Ecto neural progenitor cell (in vitro differentiated cells): ENCODE results near the gene ENAH.

Experiments used
- DNase-seq: peaks from one replicate; pipeline ENCODE4 v3.0.0-alpha.2; 2018; ENCODE audit warnings: low spot score

ENAH gene

DNA sequence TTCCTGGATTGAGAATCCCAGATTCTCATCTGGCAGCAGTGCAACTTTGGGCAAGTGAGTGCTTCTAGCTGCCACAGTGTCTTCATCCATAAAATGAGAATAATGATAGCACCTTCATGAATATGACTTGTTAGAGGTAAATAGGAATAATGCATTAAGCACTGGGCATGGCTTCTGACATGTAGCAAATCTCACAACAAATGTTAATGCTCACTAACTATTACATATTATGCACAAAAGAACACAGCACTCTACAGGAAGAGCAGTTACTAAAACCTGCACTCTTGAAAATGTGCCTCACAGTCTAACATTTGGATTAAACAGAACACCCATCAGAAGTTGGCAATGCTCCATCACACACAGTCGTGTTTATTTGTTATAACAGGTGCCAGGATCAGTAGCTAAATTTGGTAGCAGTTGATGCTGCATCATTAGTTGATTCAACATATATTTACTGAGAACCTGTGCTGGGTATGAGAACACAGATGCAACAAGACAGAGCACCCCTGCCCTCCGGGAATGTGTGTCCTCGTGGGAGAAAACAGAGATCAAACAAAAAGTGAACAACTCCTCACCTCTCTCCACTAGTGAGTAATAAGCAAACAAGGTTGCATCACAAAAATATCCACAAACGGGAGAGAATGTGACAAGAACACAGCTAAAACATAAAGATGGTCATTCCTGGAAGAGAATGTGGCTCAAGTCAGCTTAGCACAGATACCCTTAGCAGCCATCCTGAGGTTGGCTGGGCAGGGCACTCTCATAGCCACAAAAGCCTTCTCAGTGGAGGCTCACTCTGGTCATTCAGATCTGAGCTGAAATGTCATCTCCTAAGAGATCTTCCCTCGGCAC, 198.9 kb downstream of the ENAH start:
- DNase-seq = no peak

DNA sequence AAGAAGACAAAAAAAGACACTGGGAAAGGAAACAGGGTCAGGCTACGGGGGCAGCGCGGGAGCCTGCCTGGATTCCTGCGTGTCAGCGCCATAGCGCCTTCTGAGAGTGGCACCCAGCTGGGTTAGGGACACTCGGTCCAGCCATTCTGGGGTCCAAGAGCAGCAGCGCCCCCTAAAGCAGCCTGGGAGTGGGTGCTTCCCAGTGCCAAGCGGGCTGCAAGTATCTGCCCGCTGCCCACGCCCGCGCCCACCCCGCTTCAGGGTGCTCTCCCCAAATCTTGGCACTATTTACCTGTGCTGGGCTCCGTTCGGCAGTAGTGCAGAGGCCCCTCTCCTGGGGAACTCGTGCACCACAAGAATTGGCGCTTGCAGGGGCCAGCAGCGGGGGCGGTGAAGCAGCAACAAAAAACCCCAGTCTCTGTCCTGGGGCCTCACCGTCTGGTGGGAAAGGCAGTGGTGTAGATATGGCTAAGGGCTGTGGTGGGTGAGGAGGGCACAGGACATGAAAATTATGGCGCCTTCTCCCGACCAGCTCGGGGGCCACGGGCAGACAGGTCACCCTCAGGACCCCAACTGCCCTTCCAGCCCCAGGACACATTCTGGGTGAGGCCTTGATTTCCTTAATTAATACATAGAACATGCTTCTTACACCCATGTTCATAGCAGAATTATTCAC, 200.9 kb downstream of the ENAH start:
- DNase-seq = no peak

DNA sequence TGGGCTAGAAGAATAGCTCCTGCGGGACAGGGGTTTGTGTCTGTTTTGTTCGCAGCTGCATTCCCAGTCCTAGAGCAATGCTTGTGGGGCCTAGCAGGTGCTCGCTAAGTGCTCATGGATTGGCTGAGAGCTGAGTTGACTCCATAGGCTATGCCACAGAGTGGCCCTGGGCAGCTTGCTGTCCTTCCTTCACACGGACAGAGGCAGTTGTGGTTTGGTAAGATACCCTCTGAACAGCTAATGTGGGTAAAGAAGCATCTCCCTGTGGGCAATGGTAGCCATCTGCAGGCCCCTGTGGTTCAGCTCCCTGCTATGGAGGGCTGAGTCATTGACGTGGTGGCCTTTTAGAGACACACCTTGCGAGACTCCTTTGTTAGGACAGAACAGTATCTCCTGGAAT, 201.6 kb downstream of the ENAH start:
- DNase-seq = no peak

DNA sequence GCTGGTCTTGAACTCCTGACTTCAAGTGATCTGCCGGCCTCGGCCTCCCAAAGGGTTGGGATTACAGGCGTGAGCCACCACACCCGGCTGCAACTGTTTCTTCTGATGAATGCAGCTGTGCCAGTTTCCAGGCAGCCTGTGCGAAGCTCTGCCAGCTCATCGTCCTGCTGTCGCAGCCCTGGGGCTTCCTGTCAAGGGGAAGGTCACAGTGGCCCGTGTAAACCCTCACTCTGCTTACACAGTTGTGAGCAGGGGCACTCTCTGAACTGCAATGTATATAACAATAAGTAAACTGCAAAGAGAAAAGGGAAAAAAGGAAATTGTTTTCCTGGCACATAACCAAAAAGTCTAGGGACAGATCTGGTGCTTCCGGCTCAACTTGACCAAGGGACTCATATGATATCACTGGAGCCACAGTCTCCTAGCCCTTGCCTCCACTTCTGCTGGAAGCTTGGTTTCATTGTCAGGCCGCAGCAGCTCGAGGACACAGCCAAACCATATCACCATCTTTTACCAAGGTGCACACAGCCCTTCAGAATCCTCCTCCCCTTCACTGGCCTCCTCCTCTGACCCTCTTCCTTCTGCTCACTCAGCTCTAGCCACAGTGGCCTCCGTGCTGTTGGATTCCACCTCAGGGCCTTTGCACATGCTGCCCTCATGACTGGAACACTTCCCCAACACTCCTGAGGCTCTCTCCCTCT, 202.3 kb downstream of the ENAH start:
- DNase-seq = no peak

DNA sequence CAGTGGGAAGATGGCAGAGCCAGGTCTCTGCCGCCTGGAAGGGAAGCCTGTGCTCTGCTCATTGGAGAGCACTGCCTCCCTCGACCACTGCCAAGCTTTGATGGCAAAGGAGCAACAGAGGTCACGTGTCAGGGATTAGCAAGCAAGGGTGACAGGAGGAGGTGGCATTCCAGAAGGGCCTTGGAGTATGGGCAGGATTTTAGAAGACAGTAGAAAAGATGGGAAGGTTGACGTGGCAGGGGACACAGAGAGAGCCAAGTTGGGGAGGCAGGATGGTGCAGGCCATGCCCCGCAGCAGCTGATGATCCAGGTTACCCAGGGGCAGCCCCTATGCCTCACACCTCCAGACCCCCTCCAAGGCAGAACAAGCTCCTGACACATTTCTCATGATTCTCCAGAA, 203.1 kb downstream of the ENAH start:
- no peak for DNase-seq

DNA sequence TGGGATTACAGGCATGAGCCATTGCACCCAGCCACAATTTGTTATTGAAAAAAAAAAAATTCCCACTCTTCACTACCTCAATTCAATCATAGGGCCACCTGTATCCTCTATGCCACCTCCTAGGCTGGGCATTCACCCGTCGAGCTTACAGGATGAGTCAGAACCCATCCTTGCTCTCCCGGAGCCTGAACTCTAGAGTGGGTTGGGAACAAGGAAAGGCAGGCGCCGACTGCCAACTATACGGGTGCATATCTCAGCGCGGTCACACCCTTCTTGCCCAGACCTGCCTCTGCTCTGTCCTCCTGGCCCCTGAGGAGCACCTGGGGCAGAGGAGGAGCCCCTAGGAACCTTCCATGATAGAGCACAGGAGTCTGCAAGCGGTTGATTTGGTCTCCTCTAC, 203.7 kb downstream of the ENAH start:
- no peak for DNase-seq

DNA sequence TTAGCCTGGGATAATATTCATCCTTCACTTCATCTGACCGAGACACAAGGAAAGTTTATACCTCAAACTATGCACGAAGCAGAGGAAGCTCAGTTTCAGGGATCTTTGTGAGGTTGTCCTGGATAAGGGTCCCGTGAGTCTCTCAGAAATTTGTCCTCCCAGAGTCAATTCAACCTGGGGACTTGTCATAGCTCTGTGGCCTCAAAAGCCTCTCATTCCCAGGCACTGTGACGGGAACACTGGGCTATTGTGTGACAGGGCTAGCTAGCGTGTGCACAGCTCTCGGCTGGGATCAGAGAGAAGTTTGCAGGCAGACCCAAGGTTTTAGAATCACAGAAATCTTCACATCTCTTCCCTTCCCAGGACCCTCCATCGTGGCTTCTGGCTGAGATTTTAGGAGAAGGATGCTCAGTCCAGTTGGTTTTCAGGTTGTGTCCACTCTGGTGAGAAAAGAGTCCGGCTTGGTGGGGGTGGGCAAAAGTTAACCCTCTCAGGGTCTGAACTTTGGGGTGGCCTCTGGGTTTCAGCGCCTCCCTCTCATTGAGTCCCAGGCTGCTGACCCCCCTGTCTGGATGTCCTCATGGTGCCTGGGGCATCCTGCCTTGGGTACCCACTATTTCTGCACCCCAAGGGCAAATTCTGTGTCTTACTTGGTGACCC, 204.6 kb downstream of the ENAH start:
- no peak for DNase-seq

DNA sequence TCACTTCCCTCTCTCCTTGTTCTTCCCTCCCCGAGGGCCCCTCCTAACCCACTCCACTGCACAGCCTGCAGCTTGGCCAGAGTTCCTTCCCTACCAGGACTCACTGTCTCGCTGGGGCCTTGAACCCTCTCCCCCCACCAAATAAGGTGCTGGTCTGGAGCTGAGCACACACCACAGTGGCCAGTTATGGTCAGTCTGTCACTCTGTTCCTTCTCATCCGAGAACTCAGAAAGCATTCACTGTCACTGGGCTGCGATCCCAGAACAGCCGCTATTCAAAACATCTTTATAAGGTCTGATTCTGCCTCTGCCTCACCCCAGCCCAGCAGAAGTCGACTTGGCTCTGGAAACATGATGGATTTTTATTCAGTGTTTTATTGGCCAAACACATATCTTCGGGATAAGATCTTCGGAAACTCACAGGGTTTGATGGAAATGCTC, 205.3 kb downstream of the ENAH start:
- no peak for DNase-seq

DNA sequence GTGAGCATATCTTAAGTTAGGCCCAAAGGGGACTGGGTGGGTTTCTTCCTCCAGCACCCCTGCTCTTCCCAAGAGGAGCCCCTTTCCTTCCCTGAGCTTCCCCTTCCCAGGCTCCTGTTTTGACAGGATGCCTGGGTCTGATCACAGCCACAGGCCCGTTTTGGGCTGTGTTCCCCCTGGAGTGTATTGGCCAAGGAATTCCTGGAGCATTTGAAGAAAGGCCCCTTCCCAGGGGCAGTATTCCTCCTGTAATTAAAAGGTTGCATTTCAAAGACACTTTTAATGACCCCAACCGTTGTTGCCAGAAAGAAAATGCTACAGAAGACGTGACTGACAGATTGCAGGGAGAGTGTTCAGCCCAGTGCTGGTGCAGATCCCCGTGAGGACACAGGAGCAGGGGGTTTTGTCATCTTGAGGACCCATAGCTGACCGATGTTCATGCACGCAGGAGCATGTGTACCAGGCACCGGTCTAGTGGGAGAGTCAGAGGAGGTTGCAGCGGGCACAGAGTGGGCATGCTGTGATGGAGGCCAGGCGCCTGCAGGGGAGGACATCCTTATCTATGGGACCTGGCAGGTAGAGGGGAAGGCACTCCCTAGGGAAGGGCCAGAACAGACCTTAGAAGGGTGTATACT, 205.8 kb downstream of the ENAH start:
- no peak for DNase-seq

DNA sequence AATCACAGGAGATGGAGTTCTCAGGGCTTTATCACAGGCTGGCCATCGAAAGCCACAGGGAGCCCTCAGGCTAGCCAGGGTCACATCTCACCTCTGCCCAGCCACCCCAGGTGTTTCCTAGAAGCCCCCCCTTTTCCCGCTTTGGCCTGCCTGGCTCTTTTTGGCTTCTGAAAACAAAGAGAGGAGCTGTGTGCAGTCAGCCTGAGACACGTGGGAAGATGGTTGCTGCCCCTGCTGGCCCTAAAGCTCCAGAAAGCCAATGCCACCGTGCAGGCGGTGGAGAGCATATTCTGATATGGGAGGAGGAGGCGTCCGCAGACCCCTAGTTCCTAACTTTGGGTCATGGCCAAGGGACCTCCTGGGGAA, 206.3 kb downstream of the ENAH start:
- DNase-seq = no peak

DNA sequence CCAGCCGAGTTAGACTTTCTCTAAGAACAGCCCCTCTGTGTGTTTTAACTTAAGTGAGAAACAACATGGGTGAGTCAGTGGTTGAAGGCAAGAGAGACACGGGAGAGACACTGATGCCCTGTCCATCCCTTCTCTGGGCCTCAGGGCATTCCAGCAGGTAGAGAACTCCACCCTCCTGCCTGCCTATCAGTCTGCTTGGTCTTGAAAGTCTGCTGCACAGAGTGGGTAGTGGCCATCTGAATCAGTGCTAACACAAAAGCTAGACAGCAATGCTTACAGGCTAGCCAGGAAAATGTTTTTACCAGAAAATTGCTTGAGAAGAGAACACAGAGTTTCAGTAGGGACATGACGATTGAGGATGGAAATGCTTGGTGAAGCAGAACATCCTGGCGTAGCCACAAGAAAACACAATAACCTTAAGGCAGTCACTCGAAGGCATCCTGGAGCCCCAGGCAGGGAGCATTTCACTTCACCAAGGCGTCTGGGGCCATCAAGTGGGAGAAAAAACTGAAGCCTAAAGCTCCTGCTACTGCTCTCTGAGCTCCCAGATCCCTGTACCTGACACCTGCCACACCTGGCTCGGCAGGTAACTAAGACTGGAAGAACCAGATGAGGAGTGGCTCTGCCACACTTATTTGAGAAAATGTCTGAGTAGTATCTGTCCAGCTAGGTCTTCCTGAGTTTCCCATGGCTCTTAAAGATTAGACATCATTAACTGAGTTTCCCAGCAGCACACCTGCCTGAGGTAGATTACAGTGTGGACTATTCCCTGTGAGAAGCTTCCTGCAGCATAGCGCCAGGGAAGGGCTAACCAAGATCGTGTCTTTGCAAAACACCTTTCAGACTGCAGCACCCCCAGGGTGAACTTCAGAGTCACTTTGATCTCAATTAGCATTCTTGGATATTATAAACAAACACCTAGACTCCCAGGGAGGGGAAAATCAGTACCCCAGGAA, 207.0 kb downstream of the ENAH start:
- DNase-seq = no peak

DNA sequence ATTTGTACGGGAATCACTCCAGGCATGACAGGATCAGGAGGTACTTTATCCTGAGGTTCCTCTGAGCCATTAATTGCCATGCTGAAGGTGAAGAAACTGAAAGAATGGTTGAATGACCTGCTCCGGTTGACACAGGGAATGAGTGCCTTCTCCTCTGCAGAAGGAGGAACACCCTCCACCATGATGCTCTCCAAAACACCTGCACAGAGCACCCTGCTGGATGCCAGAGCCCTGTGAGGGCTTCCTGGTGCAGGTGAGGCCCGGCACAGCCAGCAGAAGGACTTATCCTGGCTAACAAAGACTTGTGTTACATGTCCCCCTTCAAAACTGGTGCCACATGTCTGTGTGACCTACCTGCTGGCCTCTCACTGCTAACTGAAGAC, 210.8 kb downstream of the ENAH start:
- no peak for DNase-seq

DNA sequence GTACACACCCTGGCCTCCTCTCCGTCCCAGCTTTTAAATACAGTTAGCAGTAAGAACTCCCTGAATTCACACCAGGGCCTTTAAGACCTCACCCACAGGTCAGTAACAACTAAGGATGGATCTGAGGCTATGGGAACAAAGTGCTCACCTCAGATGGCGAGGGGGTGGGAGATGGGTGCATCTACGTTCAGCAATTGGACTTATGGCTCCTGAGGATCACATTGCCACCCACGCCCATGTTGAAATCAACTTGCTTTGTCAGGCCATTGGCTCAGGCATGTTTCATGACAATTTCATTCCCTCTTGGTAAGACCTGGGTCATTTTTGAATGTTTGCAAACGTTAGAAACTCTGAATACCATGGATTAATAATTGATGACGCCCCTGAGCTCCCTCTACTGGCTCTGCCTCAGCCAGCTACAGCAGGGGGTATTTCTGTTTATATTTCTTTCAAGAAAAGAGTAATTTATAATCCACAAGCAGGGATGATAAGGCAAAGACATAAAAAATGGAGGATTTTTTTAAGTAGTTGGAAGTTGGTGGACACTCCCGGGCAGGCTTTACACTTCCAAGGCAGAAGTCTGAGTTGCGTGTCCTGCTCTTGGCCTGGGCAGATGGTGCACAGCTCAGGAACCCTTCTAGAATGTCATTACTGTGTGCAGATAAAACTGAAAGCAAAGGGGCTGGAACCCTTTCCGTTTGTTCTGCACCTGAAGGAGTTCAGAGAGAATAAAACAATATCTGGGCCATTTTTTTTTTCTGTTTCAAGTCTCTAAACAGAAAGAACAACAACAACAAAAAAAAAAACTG, 211.4 kb downstream of the ENAH start:
- DNase-seq = no peak

DNA sequence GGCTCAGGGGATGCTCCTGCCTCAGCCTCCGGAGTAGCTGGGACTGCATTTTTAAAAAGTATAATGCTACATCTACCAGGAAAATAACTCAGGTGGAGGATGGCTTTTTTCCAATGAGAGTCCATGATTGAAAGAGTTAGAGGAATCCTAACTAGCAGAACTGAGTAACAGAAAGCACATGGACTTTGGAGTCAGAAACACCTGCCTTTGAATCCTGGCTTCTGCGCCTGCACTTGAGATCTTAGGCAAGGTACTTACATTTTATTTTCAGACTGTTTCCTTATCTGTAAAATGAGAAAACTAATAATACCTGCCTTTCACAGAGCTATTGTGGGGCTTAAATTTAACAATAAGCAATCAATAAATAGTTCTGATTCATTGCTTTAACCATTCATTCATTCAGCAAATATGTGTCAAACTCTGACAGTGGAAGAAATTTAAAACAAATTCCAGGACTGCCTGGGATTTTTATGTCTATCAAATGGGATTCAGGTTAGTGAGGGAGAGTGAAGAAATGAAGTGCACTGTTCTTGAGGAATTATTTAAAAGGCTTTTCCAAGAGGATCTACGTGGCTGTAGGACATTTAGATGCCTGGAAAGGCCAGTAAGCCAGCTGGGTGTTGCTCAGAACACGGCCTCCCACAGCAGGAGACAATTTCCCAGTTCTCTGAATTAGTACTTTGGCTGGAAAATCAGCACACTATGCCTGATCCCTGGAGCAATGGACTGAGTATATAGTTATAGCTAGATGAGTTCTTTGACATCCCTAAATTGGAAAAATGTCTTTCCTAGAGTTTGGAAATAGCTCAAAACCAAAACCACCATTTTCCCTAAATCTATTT, 212.3 kb downstream of the ENAH start:
- no peak for DNase-seq

DNA sequence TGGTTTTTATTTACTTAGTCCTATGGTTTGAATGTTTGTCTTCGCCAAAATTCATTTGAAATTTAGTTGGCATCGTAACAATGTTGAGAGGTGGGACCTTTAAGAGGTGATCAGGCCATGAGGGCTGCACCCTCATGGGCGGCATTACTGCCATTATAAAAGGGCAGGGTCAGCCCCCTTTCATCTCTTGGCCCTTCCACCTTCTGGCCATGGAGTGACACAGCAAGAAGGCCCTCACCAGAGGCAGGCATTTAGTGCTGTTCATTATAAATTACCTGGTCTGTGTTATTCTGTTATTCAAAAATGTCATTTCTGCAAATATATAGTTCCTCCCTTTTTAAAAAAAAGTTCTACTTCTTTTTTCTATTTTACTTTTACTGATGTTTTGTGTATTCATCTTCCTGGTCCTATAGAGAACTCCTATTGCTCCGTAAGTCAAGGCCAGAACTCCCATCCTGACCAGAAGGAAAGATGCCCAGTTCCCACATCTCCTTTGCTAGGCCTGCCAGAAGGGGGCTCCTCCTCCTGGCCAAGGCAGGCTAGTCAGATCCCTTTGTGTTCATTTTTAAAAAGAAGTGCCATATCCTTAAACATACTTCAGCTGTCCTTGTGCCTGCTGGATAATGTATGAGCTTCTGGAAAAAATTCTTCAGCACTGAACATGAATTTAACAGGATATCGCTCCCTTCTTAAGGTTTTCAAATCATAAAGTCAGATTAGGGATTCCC, 215.0 kb downstream of the ENAH start:
- DNase-seq = no peak
